SK-N-SH (cell line): ENCODE measurements around the gene DPH7. TPM values are rescaled to one million over a fixed set of nuclear protein-coding genes. Genes with fewer than 3 reads are reported as not detected.

ENCODE experiments used
- CTCF ChIA-PET: fragments of 300-600, 350-600 bp; formaldehyde crosslinking; extraction: SDS; loops from one replicate; lab custom pipeline; 2021; lab: Yijun Ruan, JAX
- POLR2A ChIA-PET: fragments of 350-600 bp; sonication (Branson Sonifier 250); formaldehyde crosslinking; extraction: SDS; loops from one replicate; lab custom pipeline; 2020; ENCODE audit warnings: antibody characterized with exemption, inconsistent platforms; lab: Yijun Ruan, JAX
- DNase-seq: peaks from one replicate; pipeline ENCODE4 v3.0.0; 2012
- H2AFZ ChIP-seq: fragments of 200-600 bp; sonication (generic); 2 replicates; pipeline ENCODE4 v1.8.1; 2016; ENCODE audit warnings: antibody characterized with exemption, mild to moderate bottlenecking, low read depth
- H3F3A ChIP-seq: fragments of 200-600 bp; sonication (generic); replicated peaks from 2 replicates; pipeline ENCODE3; 2016; ENCODE audit warnings: antibody characterized with exemption, mild to moderate bottlenecking; ENCODE audit not compliant: insufficient read depth
- H3K27ac ChIP-seq, 2 experiments: fragments of 200-500 bp in 1 of 2; fragments of 200-600 bp in 1 of 2; sonication (Bioruptor generic) in 1 of 2; sonication (generic), shearing (Covaris generic) in 1 of 2; 2 replicates each; pipeline versions ENCODE4 v1.5.1 to v1.6.1; 2014 to 2016; ENCODE audit warnings: low read depth in 2 of 2, inconsistent platforms in 1 of 2, low read length in 1 of 2, mild to moderate bottlenecking in 1 of 2, mixed read lengths in 1 of 2
- H3K27me3 ChIP-seq: fragments of 200-600 bp; sonication (generic), shearing (Covaris generic); 2 replicates; pipeline ENCODE4 v1.6.1; 2016; ENCODE audit warnings: mixed run types; ENCODE audit not compliant: insufficient read depth
- H3K36me3 ChIP-seq, 2 experiments: fragments of 200-500 bp in 1 of 2; fragments of 200-600 bp in 1 of 2; sonication (Bioruptor generic) in 1 of 2; sonication (generic) in 1 of 2; replicated peaks in 1 of 2; 2 replicates each; pipeline versions ENCODE3 to v1.5.1; 2014 to 2016; ENCODE audit warnings: low read length in 1 of 2, mild to moderate bottlenecking in 1 of 2; ENCODE audit not compliant: insufficient read depth in 2 of 2, control insufficient read depth in 1 of 2
- H3K4me1 ChIP-seq, 2 experiments: fragments of 200-500 bp in 1 of 2; fragments of 200-600 bp in 1 of 2; sonication (Bioruptor generic) in 1 of 2; sonication (generic), shearing (Covaris generic) in 1 of 2; 2 replicates each; pipeline versions ENCODE4 v1.5.1 to v1.6.1; 2014 to 2016; ENCODE audit warnings: low read depth in 1 of 2, low read length in 1 of 2, mixed run types in 1 of 2; ENCODE audit not compliant: insufficient read depth in 2 of 2, control insufficient read depth in 1 of 2
- H3K4me2 ChIP-seq: fragments of 200-600 bp; sonication (generic), shearing (Covaris generic); 2 replicates; pipeline ENCODE4 v1.6.1; 2017; ENCODE audit warnings: mixed run types
- H3K4me3 ChIP-seq, 2 experiments: fragments of 200-500 bp in 1 of 2; fragments of 200-600 bp in 1 of 2; sonication (Bioruptor generic) in 1 of 2; sonication (generic), shearing (Covaris generic) in 1 of 2; 2 replicates each; pipeline versions ENCODE4 v1.5.1 to v1.8.1; 2014 to 2016; ENCODE audit warnings: low read depth in 2 of 2, inconsistent platforms in 1 of 2, low read length in 1 of 2, mild to moderate bottlenecking in 1 of 2, mixed read lengths in 1 of 2, moderate library complexity in 1 of 2
- H3K79me2 ChIP-seq: fragments of 200-600 bp; sonication (generic); 2 replicates; pipeline ENCODE4 v1.8.1; 2017; ENCODE audit warnings: mild to moderate bottlenecking; ENCODE audit not compliant: insufficient read depth
- H3K9ac ChIP-seq: fragments of 200-600 bp; sonication (generic); 2 replicates; pipeline ENCODE4 v1.6.1; 2017; ENCODE audit warnings: mixed run types
- H3K9me2 ChIP-seq: fragments of 200-600 bp; sonication (generic); 2 replicates; pipeline ENCODE4 v1.6.1; 2017; ENCODE audit warnings: mixed run types
- H3K9me3 ChIP-seq: fragments of 200-600 bp; sonication (generic); 2 replicates; pipeline ENCODE4 v1.6.1; 2017; ENCODE audit warnings: mixed run types, mild to moderate bottlenecking, moderate library complexity
- H4K20me1 ChIP-seq: fragments of 200-600 bp; sonication (generic); 2 replicates; pipeline ENCODE4 v1.6.1; 2017; ENCODE audit warnings: mild to moderate bottlenecking, mixed run types; ENCODE audit not compliant: insufficient read depth
- FOXM1 ChIP-seq: IDR thresholded peaks from 2 replicates; pipeline ENCODE4 v1.4.0; 2012; ENCODE audit warnings: low read depth, mild to moderate bottlenecking
- IRF3 ChIP-seq: fragments of 150-350 bp; IDR thresholded peaks from 2 replicates; pipeline ENCODE4 v1.6.1; 2016; ENCODE audit warnings: mild to moderate bottlenecking, low read depth, low read length
- JUND ChIP-seq: IDR thresholded peaks from 2 replicates; pipeline ENCODE4 v1.4.0; 2012
- MAX ChIP-seq: IDR thresholded peaks from 2 replicates; pipeline ENCODE4 v1.4.0; 2012; ENCODE audit warnings: low read depth
- MXI1 ChIP-seq: IDR thresholded peaks from 2 replicates; pipeline ENCODE4 v1.6.1; 2012; ENCODE audit warnings: mild to moderate bottlenecking, low read depth, low read length, improper control_type of control experiment
- PBX3 ChIP-seq: IDR thresholded peaks from 2 replicates; pipeline ENCODE4; 2012
- RCOR1 ChIP-seq: fragments of 150-350 bp; IDR thresholded peaks from 2 replicates; pipeline ENCODE4 v1.6.1; 2017; ENCODE audit warnings: antibody characterized with exemption, low read length
- REST ChIP-seq: IDR thresholded peaks from 2 replicates; pipeline ENCODE4 v1.6.1; 2012; ENCODE audit warnings: mild to moderate bottlenecking, low read depth, low read length, moderate library complexity
- RFX5 ChIP-seq: IDR thresholded peaks from 2 replicates; pipeline ENCODE4 v1.6.1; 2012; ENCODE audit warnings: mild to moderate bottlenecking, improper control_type of control experiment, low read length
- SMC3 ChIP-seq: IDR thresholded peaks from 2 replicates; pipeline ENCODE4 v1.6.1; 2012; ENCODE audit warnings: low read depth, low read length, improper control_type of control experiment
- TCF12 ChIP-seq: IDR thresholded peaks from 2 replicates; pipeline ENCODE4 v1.4.0; 2012
- USF2 ChIP-seq: fragments of 150-350 bp; IDR thresholded peaks from 2 replicates; pipeline ENCODE4 v1.6.1; 2017; ENCODE audit warnings: antibody characterized with exemption, low read length, low read depth, borderline replicate concordance
- ZBTB33 ChIP-seq: IDR thresholded peaks from 2 replicates; pipeline ENCODE4 v1.4.0; 2012; ENCODE audit warnings: low read depth, borderline replicate concordance
- WGBS: methylation state at CpG from one replicate; pipeline ENCODE4 v1.1.6; 2017; ENCODE audit warnings: low lambda C conversion rate; 5-methylcytosine and 5-hydroxymethylcytosine counted together
- polyA plus RNA-seq, 3 experiments: library from polyadenylated mRNA; depleted of rRNA; stranded (reverse); fragments of >200 nt; gene quantifications; 2 replicates each; pipeline ENCODE4 v1.2.3, GENCODE V29; 2012

DPH7 gene
- polyA plus RNA-seq, 1 of the 3 experiments (the other 2 are of a cell fraction) = 59.9 TPM

GRCh38 chr9:137543237-137543963 is 35.3 kb downstream of the DPH7 start:
- no peaks in the 10 kb centered on the region for H3K9me2 ChIP-seq
- CTCF ChIA-PET = interaction anchor here (0.7 kb wide), 1 partner anchor 257 kb away, joined by 3 read pairs; no protein-coding TSS in a partner anchor
- H3K9me3 ChIP-seq = no peaks in the 10 kb centered on the region
- no peaks in the 10 kb centered on the region for H3K36me3 ChIP-seq
- POLR2A ChIA-PET = no interaction called here
- WGBS = 91% methylated on average over 21 of the region's 25 CpGs
- H3K4me3 ChIP-seq = no peak overlapping the region
- no peak for DNase-seq
- no peak overlapping the region for H3K4me2 ChIP-seq
- no peaks in the 10 kb centered on the region for H4K20me1 ChIP-seq
- no peaks in the 10 kb centered on the region for H3K27me3 ChIP-seq
- no peaks in the 10 kb centered on the region for H3F3A ChIP-seq
- no peaks in the 10 kb centered on the region for H3K4me1 ChIP-seq
- no peak overlapping the region for H3K27ac ChIP-seq
- TF ChIP-seq RFX5 (no peak), JUND (no peak), SMC3 (no peak), USF2 (no peak), PBX3 (no peak), TCF12 (no peak), ZBTB33 (no peak), RCOR1 (no peak), MXI1 (no peak), REST (no peak), MAX (no peak), IRF3 (no peak), FOXM1 (no peak)
- TF ChIP-seq, all 33 proteins: peak for 0
- no peak overlapping the region for H3K9ac ChIP-seq
- no peaks in the 10 kb centered on the region for H3K79me2 ChIP-seq
- H2AFZ ChIP-seq = no peak overlapping the region
